Neural cell (in vitro differentiated cells): ENCODE results near the gene CEP89. TPM values are rescaled to one million over a fixed set of nuclear protein-coding genes. Genes with fewer than 3 reads are reported as not detected.
"Not testable (repeated sequence)": the region's sequence is repeated elsewhere in the genome, so short reads cannot be mapped to it uniquely, and the experiment has no call there.

Experiments used
- H2AFZ ChIP-seq: fragments of 200-600, 300-800 bp; sonication (generic), shearing (Covaris generic); 2 replicates; pipeline ENCODE4 v1.6.0; 2014; ENCODE audit warnings: low read depth, mild to moderate bottlenecking, antibody characterized with exemption, low read length, moderate library complexity
- H3F3A ChIP-seq: fragments of 200-600 bp; shearing (Covaris generic); 2 replicates; pipeline ENCODE4 v1.6.1; 2016; ENCODE audit warnings: mild to moderate bottlenecking, moderate library complexity, mixed read lengths, antibody characterized with exemption, low read length; ENCODE audit not compliant: insufficient read depth, poor library complexity, severe bottlenecking
- H3K27ac ChIP-seq: fragments of 200-600, 300-800 bp; sonication (generic), shearing (Covaris generic); 2 replicates; pipeline ENCODE4 v1.5.1; 2014; ENCODE audit warnings: mild to moderate bottlenecking, low read length, moderate library complexity
- H3K27me3 ChIP-seq: fragments of 300-800, 200-600 bp; sonication (generic), shearing (Covaris generic); 2 replicates; pipeline ENCODE4 v1.6.0; 2014; ENCODE audit warnings: mild to moderate bottlenecking, low read depth, low read length, moderate library complexity; ENCODE audit not compliant: insufficient read depth
- H3K36me3 ChIP-seq: fragments of 300-800, 200-600 bp; sonication (generic), shearing (Covaris generic); 2 replicates; pipeline ENCODE4 v1.5.1; 2014; ENCODE audit warnings: mild to moderate bottlenecking, antibody characterized with exemption, low read length, moderate library complexity; ENCODE audit not compliant: insufficient read depth
- H3K4me2 ChIP-seq: fragments of 300-800, 200-600 bp; sonication (generic), shearing (Covaris generic); 2 replicates; pipeline ENCODE4 v1.6.0; 2014; ENCODE audit warnings: mild to moderate bottlenecking, low read length
- H3K4me3 ChIP-seq: fragments of 300-800, 200-600 bp; sonication (generic), shearing (Covaris generic); 2 replicates; pipeline ENCODE4 v1.5.1; 2014; ENCODE audit warnings: mild to moderate bottlenecking, low read length, moderate library complexity
- H3K79me2 ChIP-seq: fragments of 200-600 bp; shearing (Covaris generic); replicated peaks from 2 replicates; pipeline ENCODE4 v1.6.0; 2014; ENCODE audit warnings: mild to moderate bottlenecking, low read length, moderate library complexity; ENCODE audit not compliant: insufficient read depth
- H3K9ac ChIP-seq: fragments of 300-800, 200-600 bp; sonication (generic), shearing (Covaris generic); 2 replicates; pipeline ENCODE4 v1.6.1; 2016; ENCODE audit warnings: mild to moderate bottlenecking, low read length, mixed read lengths
- H3K9me2 ChIP-seq: fragments of 200-600 bp; shearing (Covaris generic); 2 replicates; pipeline ENCODE4 v1.6.1; 2016; ENCODE audit warnings: mild to moderate bottlenecking, low read length, mixed read lengths; ENCODE audit not compliant: insufficient read depth
- H3K9me3 ChIP-seq: fragments of 200-600, 300-800 bp; sonication (generic), shearing (Covaris generic); 2 replicates; pipeline ENCODE4 v1.6.1; 2016; ENCODE audit warnings: mild to moderate bottlenecking, mixed run types, low read length, moderate library complexity, mixed read lengths
- H4K20me1 ChIP-seq: fragments of 200-600 bp; shearing (Covaris generic); 2 replicates; pipeline ENCODE4 v1.6.1; 2016; ENCODE audit warnings: mild to moderate bottlenecking, mixed run types; ENCODE audit not compliant: insufficient read depth
- CTCF ChIP-seq: fragments of 450-650 bp; IDR thresholded peaks from 2 replicates; pipeline ENCODE4 v1.5.1; 2014; ENCODE audit warnings: antibody characterized with exemption, mild to moderate bottlenecking, moderate library complexity; ENCODE audit not compliant: poor library complexity, severe bottlenecking
- EP300 ChIP-seq: fragments of 450-650 bp; conservative IDR thresholded peaks from 2 replicates; pipeline ENCODE4 v1.6.1; 2014; ENCODE audit warnings: antibody characterized with exemption, mild to moderate bottlenecking, moderate library complexity; ENCODE audit not compliant: poor library complexity, severe bottlenecking
- EZH2 ChIP-seq: fragments of 200-600, 300-800 bp; shearing (Covaris generic), sonication (generic); IDR thresholded peaks from 2 replicates; pipeline ENCODE4 v1.6.1; 2014; ENCODE audit warnings: antibody characterized with exemption, low read length, borderline replicate concordance, mild to moderate bottlenecking; ENCODE audit not compliant: insufficient read depth, poor library complexity, severe bottlenecking
- MXI1 ChIP-seq: fragments of 450-650 bp; conservative IDR thresholded peaks from 2 replicates; pipeline ENCODE4 v1.6.1; 2014; ENCODE audit warnings: antibody characterized with exemption, mild to moderate bottlenecking; ENCODE audit not compliant: poor library complexity, severe bottlenecking
- POLR2AphosphoS5 ChIP-seq: IDR thresholded peaks from 2 replicates; pipeline ENCODE4 v1.6.1; 2012
- RAD21 ChIP-seq: fragments of 450-650 bp; conservative IDR thresholded peaks from 2 replicates; pipeline ENCODE4 v1.6.1; 2014; ENCODE audit warnings: antibody characterized with exemption, mild to moderate bottlenecking, moderate library complexity
- REST ChIP-seq: IDR thresholded peaks from 2 replicates; pipeline ENCODE4 v1.6.1; 2012; ENCODE audit warnings: borderline replicate concordance
- SMC3 ChIP-seq: fragments of 450-650 bp; conservative IDR thresholded peaks from 2 replicates; pipeline ENCODE4 v1.6.1; 2014; ENCODE audit warnings: antibody characterized with exemption, mild to moderate bottlenecking, moderate library complexity; ENCODE audit not compliant: poor library complexity
- TAF1 ChIP-seq: IDR thresholded peaks from 2 replicates; pipeline ENCODE4 v1.6.1; 2012; ENCODE audit warnings: low read depth
- polyA plus RNA-seq: library from polyadenylated mRNA; depleted of rRNA; stranded (reverse); fragments of >200 nt; gene quantifications from 2 replicates; pipeline ENCODE4 v1.2.3, GENCODE V29; 2014

The CEP89 gene
- polyA plus RNA-seq, 1 donor from 2014 or later: 24.1 TPM

- H3K9me2 ChIP-seq, H3K9me3 ChIP-seq, H3K79me2 ChIP-seq, H3K9ac ChIP-seq, H3K4me3 ChIP-seq, H3F3A ChIP-seq, H4K20me1 ChIP-seq, H3K27ac ChIP-seq, H3K4me2 ChIP-seq, H3K27me3 ChIP-seq, H2AFZ ChIP-seq, H3K36me3 ChIP-seq: not testable (repeated sequence)
Measured at GRCh38 chr19:32832825-32833224, 138.9 kb downstream of the CEP89 start.

- not testable (repeated sequence) for H3K4me3 ChIP-seq, H3K27me3 ChIP-seq, H3K4me2 ChIP-seq, H2AFZ ChIP-seq, H3K79me2 ChIP-seq, H3K36me3 ChIP-seq, H4K20me1 ChIP-seq, H3K27ac ChIP-seq, H3K9ac ChIP-seq, H3K9me2 ChIP-seq, H3K9me3 ChIP-seq, H3F3A ChIP-seq
Measured at GRCh38 chr19:32832094-32832493, 139.7 kb downstream of the CEP89 start.

- no peak overlapping the region for H3K9ac ChIP-seq
- no peak overlapping the region for H3K4me3 ChIP-seq
- no peaks in the 10 kb centered on the region for H3K9me3 ChIP-seq
- no peaks in the 10 kb centered on the region for H4K20me1 ChIP-seq
- no peak overlapping the region for H3K4me2 ChIP-seq
- H3K36me3 ChIP-seq: no peaks in the 10 kb centered on the region
- no peak overlapping the region for H2AFZ ChIP-seq
- no peak overlapping the region for H3K27ac ChIP-seq
- no peaks in the 10 kb centered on the region for H3F3A ChIP-seq
- no peaks in the 10 kb centered on the region for H3K79me2 ChIP-seq
- H3K9me2 ChIP-seq: no peaks in the 10 kb centered on the region
- TF ChIP-seq EP300 (no peak), CTCF (no peak)
- no peaks in the 10 kb centered on the region for H3K27me3 ChIP-seq
Measured at GRCh38 chr19:32831611-32832010, 140.1 kb downstream of the CEP89 start.

- Histone ChIP-seq H3K27ac (no peak overlapping the region), H3K27me3 (no peaks in the 10 kb centered on the region), H3K36me3 (no peaks in the 10 kb centered on the region), H3K4me3 (no peak overlapping the region), H3K9me3 (no peaks in the 10 kb centered on the region), H3F3A (no peaks in the 10 kb centered on the region), H3K4me2 (no peak overlapping the region), H3K79me2 (no peaks in the 10 kb centered on the region), H3K9ac (no peak overlapping the region), H2AFZ (no peak overlapping the region), H3K9me2 (no peaks in the 10 kb centered on the region), H4K20me1 (no peaks in the 10 kb centered on the region)
- TF ChIP-seq CTCF (no peak), EZH2 (no peak), MXI1 (no peak), TAF1 (no peak), RAD21 (no peak), REST (no peak), EP300 (no peak), POLR2AphosphoS5 (no peak), SMC3 (no peak)
Measured at GRCh38 chr19:32830231-32831014, 141.3 kb downstream of the CEP89 start.
